Naive thymus-derived CD4-positive, alpha-beta T cell (primary cell): ENCODE measurements around the gene ALOX12B. TPM values are rescaled to one million over a fixed set of nuclear protein-coding genes. Genes with fewer than 3 reads are reported as not detected.

Source experiments
- ATAC-seq: fragments of 150-1000 bp; cut with Tn5 transposase; 2 replicates; pipeline ENCODE4 v1.10.0; 2021; ENCODE audit warnings: mild to moderate bottlenecking, moderate library complexity
- CTCF ChIA-PET: fragments of 350-600 bp; sonication (Branson Sonifier 250); formaldehyde crosslinking; loops from one replicate; lab custom pipeline; 2021; ENCODE audit warnings: antibody characterized with exemption; lab: Charles Lee
- POLR2A ChIA-PET: fragments of 350-600 bp; sonication (Branson Sonifier 250); formaldehyde crosslinking; loops from one replicate; lab custom pipeline; 2021; ENCODE audit warnings: antibody characterized with exemption, inconsistent platforms; lab: Charles Lee
- DNase-seq, 9 donors: peaks; one replicate each; pipeline versions ENCODE4 v3.0.0 to v3.0.0-alpha.2; 2020 to 2022; ENCODE audit warnings: mixed read lengths in 1 of 9
- H3K27ac ChIP-seq: one replicate; pipeline ENCODE4 v1.7.0; 2013; ENCODE audit warnings: mild to moderate bottlenecking, low read depth, low read length, moderate library complexity
- H3K27me3 ChIP-seq, 2 donors: one replicate each; pipeline ENCODE4 v1.7.0; 2013; ENCODE audit warnings: low read length in 2 of 2, mild to moderate bottlenecking in 2 of 2, moderate library complexity in 2 of 2; ENCODE audit not compliant: control insufficient read depth in 2 of 2, insufficient read depth in 2 of 2
- H3K36me3 ChIP-seq, 3 experiments: 1 replicate in 2 of 3; 2 replicates in 1 of 3; pipeline ENCODE4 v1.7.0; 2013; ENCODE audit warnings: low read length in 3 of 3, mild to moderate bottlenecking in 3 of 3, moderate library complexity in 1 of 3; ENCODE audit not compliant: insufficient read depth in 3 of 3, control insufficient read depth in 2 of 3
- H3K4me1 ChIP-seq, 2 donors: one replicate each; pipeline ENCODE4 v1.7.0; 2013; ENCODE audit warnings: low read length in 2 of 2, mild to moderate bottlenecking in 2 of 2, moderate library complexity in 1 of 2; ENCODE audit not compliant: control insufficient read depth in 2 of 2, insufficient read depth in 2 of 2
- H3K4me3 ChIP-seq: 2 replicates; pipeline ENCODE4 v1.7.0; 2013; ENCODE audit warnings: mild to moderate bottlenecking, low read length
- H3K9me3 ChIP-seq, 3 experiments: 1 replicate in 2 of 3; 2 replicates in 1 of 3; pipeline ENCODE4 v1.7.0; 2013; ENCODE audit warnings: low read length in 3 of 3; ENCODE audit not compliant: control insufficient read depth in 2 of 3
- H3K27ac Mint-ChIP-seq, 9 donors: one replicate each; pipeline ENCODE4 v1.8.0; 2020 to 2022; ENCODE audit warnings: mixed read lengths in 9 of 9, mild to moderate bottlenecking in 8 of 9, moderate library complexity in 5 of 9, inconsistent platforms in 2 of 9
- H3K27me3 Mint-ChIP-seq, 5 donors: one replicate each; pipeline ENCODE4 v1.8.0; 2021 to 2022; ENCODE audit warnings: mixed read lengths in 5 of 5, mild to moderate bottlenecking in 1 of 5
- H3K36me3 Mint-ChIP-seq, 5 donors: one replicate each; pipeline ENCODE4 v1.8.0; 2020 to 2022; ENCODE audit warnings: mixed read lengths in 5 of 5, mild to moderate bottlenecking in 3 of 5, inconsistent platforms in 1 of 5
- H3K4me1 Mint-ChIP-seq, 7 donors: one replicate each; pipeline ENCODE4 v1.8.0; 2020 to 2022; ENCODE audit warnings: mixed read lengths in 7 of 7, mild to moderate bottlenecking in 3 of 7, inconsistent platforms in 1 of 7
- H3K4me3 Mint-ChIP-seq, 10 donors: one replicate each; pipeline ENCODE4 v1.8.0; 2020 to 2022; ENCODE audit warnings: mild to moderate bottlenecking in 10 of 10, mixed read lengths in 10 of 10, moderate library complexity in 6 of 10, inconsistent platforms in 2 of 10
- H3K9me3 Mint-ChIP-seq, 11 donors: one replicate each; pipeline ENCODE4 v1.8.0; 2020 to 2022; ENCODE audit warnings: mixed read lengths in 11 of 11, mild to moderate bottlenecking in 4 of 11, inconsistent platforms in 1 of 11, moderate library complexity in 1 of 11
- intact Hi-C, 2 donors: fragments of 100-400 bp; cut with micrococcal nuclease; formaldehyde crosslinking; loops; one replicate each; pipeline ENCODE4 v1.15.1; 2023
- polyA plus RNA-seq, 2 donors: library from polyadenylated mRNA; unstranded; fragments of 300-500 nt; fragmentation: Illumina TruSeq; gene quantifications; one replicate each; pipeline ENCODE4 v1.2.3, GENCODE V29; 2021
- total RNA-seq, 6 experiments: library from RNA in 5 of 6; stranded (reverse) in 5 of 6; gene quantifications; 1 replicate in 5 of 6; 2 replicates in 1 of 6; pipeline ENCODE4 v1.2.3 and lab custom pipeline; 2021 to 2026

The ALOX12B gene
- total and polyA plus RNA-seq, 7 experiments from 2014 or later = 0.44 to 1.1 (median 0.94) TPM

DNA sequence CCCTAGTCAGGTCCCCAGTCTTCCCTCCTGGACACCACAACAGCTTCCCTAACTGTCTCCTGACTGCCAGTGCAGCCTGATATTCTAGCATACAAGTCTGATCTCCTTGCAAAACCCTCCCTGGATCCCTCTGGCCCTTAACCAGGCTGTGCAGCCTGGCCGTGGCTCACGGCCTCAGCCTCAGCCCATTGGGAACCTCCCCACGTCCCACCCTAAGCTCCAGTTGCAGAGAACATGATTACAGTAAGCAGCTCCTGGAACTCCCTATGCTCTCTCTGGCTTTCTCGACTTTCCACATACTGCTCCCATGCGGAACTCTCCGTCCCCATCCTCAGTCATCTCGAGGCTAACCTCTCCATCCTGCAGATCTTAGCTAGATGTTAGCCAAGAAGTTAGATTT lies 13.0 kb downstream of the ALOX12B start:
- H3K9me3 Mint-ChIP-seq = peaks cover 0 to 1% (median 0%) of the 10 kb centered on the region in 11 donors
- Histone ChIP-seq H3K9me3 (no peaks in the 10 kb centered on the region), H3K27me3 (peaks cover 7 to 9% of the 10 kb centered on the region in 2 donors), H3K36me3 (no peaks in the 10 kb centered on the region), H3K4me1 (peaks cover 12 to 28% of the 10 kb centered on the region in 2 donors), H3K27ac (no peak overlapping the region), H3K4me3 (no peak overlapping the region)
- no peak for ATAC-seq
- ChIA-PET POLR2A (interaction anchor here (0.8 to 3.0 kb wide), 6 partner anchors 20 to 172 kb away, joined by 3 to 12 read pairs (median 4); partner anchors contain the start of gene ALOXE3), CTCF (interaction anchor here (0.6 to 11.6 kb wide), 11 partner anchors 10 to 672 kb away, joined by 3 to 122 read pairs (median 4); partner anchors contain the start of gene ALOXE3)
- no peaks in the 10 kb centered on the region for H3K36me3 Mint-ChIP-seq
- peaks cover 7 to 32% (median 30%) of the 10 kb centered on the region in 7 donors for H3K4me1 Mint-ChIP-seq
- H3K4me3 Mint-ChIP-seq = peak overlapping the region in 6 of 10 donors; percentile 10 to 95 (median 88)
- peak overlapping the region in 1 of 9 donors; percentile 73 for H3K27ac Mint-ChIP-seq
- intact Hi-C loops = no loop called here
- peaks cover 20 to 57% (median 29%) of the 10 kb centered on the region in 5 donors for H3K27me3 Mint-ChIP-seq
- DNase-seq = no peak

GRCh38 chr17:8073627-8074484 lies 13.7 kb downstream of the ALOX12B start:
- H3K4me3 ChIP-seq = peak overlapping the region; percentile 49
- CTCF ChIA-PET = interaction anchor here (0.5 to 11.6 kb wide), 14 partner anchors 11 to 672 kb away, joined by 3 to 122 read pairs (median 4); partner anchors contain the start of genes ALOXE3 and TMEM107
- H3K27me3 Mint-ChIP-seq = peaks cover 20 to 61% (median 29%) of the 10 kb centered on the region in 5 donors

GRCh38 chr17:8072729-8073461 lies 14.6 kb downstream of the ALOX12B start:
- peak overlapping the region in 5 of 9 donors; percentile 19 to 63 (median 58) for H3K27ac Mint-ChIP-seq
- Histone ChIP-seq H3K4me1 (peaks cover 4 to 21% of the 10 kb centered on the region in 2 donors), H3K27ac (no peak overlapping the region), H3K36me3 (no peaks in the 10 kb centered on the region), H3K9me3 (no peaks in the 10 kb centered on the region), H3K4me3 (peak overlapping the region; percentile 49), H3K27me3 (peaks cover 7 to 9% of the 10 kb centered on the region in 2 donors)
- H3K27me3 Mint-ChIP-seq = peaks cover 20 to 65% (median 29%) of the 10 kb centered on the region in 5 donors
- POLR2A ChIA-PET = interaction anchor here (1.7 to 3.0 kb wide), 3 partner anchors 38 to 174 kb away, joined by 3 to 12 read pairs (median 6); partner anchors contain the start of gene ALOXE3
- DNase-seq = peak in 7 of 9 donors; percentile 21 to 47 (median 38)
- peaks cover 7 to 28% (median 25%) of the 10 kb centered on the region in 7 donors for H3K4me1 Mint-ChIP-seq
- ATAC-seq = no peak
- H3K4me3 Mint-ChIP-seq = peak overlapping the region; percentile 70 to 95 (median 88)
- CTCF ChIA-PET = interaction anchor here (0.5 to 11.6 kb wide), 8 partner anchors 12 to 668 kb away, joined by 3 to 122 read pairs (median 12); partner anchors contain the start of genes ALOXE3 and TMEM107
- intact Hi-C loops = loop anchor here (1.0 to 2.0 kb wide), 5 partner anchors 8 to 45 kb away; partner anchors contain the start of gene ALOXE3 (in 2 of the 2)
- H3K9me3 Mint-ChIP-seq = peaks cover 0 to 1% (median 0%) of the 10 kb centered on the region in 11 donors
- H3K36me3 Mint-ChIP-seq = no peaks in the 10 kb centered on the region

More at GRCh38 chr17:8073627-8074484, 13.7 kb downstream of the ALOX12B start:
- Histone ChIP-seq H3K27ac (no peak overlapping the region), H3K9me3 (no peaks in the 10 kb centered on the region), H3K36me3 (no peaks in the 10 kb centered on the region), H3K27me3 (peaks cover 7 to 9% of the 10 kb centered on the region in 2 donors), H3K4me1 (peaks cover 7 to 24% of the 10 kb centered on the region in 2 donors)
- ATAC-seq (peak; percentile 91), DNase-seq (peak; percentile 64 to 86 (median 82))
- intact Hi-C loops = loop anchor here (1.0 to 2.0 kb wide), 5 partner anchors 7 to 44 kb away; partner anchors contain the start of gene ALOXE3 (in 2 of the 2)
- H3K4me3 Mint-ChIP-seq = peak overlapping the region; percentile 84 to 95 (median 88)
- H3K9me3 Mint-ChIP-seq = peaks cover 0 to 1% (median 0%) of the 10 kb centered on the region in 11 donors
- H3K36me3 Mint-ChIP-seq = no peaks in the 10 kb centered on the region
- peak overlapping the region in 7 of 9 donors; percentile 28 to 88 (median 53) for H3K27ac Mint-ChIP-seq
- peaks cover 7 to 28% (median 25%) of the 10 kb centered on the region in 7 donors for H3K4me1 Mint-ChIP-seq
- POLR2A ChIA-PET = interaction anchor here (0.8 to 3.0 kb wide), 5 partner anchors 37 to 173 kb away, joined by 3 to 12 read pairs (median 4); partner anchors contain the start of gene ALOXE3

GRCh38 chr17:8072341-8072728 lies 15.2 kb downstream of the ALOX12B start:
- ATAC-seq (no peak), DNase-seq (peak in 1 of 9 donors; percentile 17)
- Mint-ChIP-seq H3K4me3 (peak overlapping the region; percentile 54 to 95 (median 88)), H3K36me3 (no peaks in the 10 kb centered on the region), H3K27me3 (peaks cover 20 to 65% (median 29%) of the 10 kb centered on the region in 5 donors), H3K27ac (peak overlapping the region in 4 of 9 donors; percentile 25 to 63 (median 60)), H3K4me1 (peaks cover 7 to 28% (median 25%) of the 10 kb centered on the region in 7 donors), H3K9me3 (peaks cover 0 to 1% (median 0%) of the 10 kb centered on the region in 11 donors)
- Histone ChIP-seq H3K36me3 (no peaks in the 10 kb centered on the region), H3K27me3 (peaks cover 7 to 9% of the 10 kb centered on the region in 2 donors), H3K4me3 (peak overlapping the region; percentile 49), H3K27ac (no peak overlapping the region), H3K4me1 (peaks cover 4 to 21% of the 10 kb centered on the region in 2 donors), H3K9me3 (no peaks in the 10 kb centered on the region)
- POLR2A ChIA-PET = interaction anchor here (3.0 kb wide), 1 partner anchor 38 kb away, joined by 12 read pairs; no protein-coding TSS in a partner anchor
- CTCF ChIA-PET = interaction anchor here (1.4 to 11.6 kb wide), 3 partner anchors 11 to 50 kb away, joined by 3 to 122 read pairs (median 36); no protein-coding TSS in a partner anchor
- intact Hi-C loops = loop anchor here in 1 of 2 donors (2.0 kb wide), 1 partner anchor 16 kb away; no protein-coding TSS in a partner anchor

DNA sequence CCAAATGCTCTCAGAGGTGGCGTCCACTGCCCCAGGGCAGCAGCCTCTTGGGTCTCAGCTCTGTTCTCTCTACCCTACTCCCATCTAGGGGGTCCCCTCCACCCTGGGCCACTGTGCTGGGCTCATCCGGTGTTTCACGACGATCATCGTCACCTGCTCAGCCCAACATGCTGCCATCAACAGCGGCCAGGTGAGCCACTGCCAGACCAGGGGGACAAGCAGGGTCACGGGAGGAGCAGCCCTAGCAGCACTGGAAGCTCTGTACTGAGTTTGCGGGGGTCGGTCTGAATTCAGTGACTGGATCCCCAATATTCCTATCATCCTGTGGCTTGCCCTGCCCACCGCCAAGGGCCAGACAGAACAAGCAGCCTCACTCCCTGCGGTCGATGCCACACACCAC lies 16.0 kb downstream of the ALOX12B start:
- CTCF ChIA-PET = interaction anchor here (0.6 to 11.6 kb wide), 4 partner anchors 10 to 404 kb away, joined by 3 to 122 read pairs (median 20); no protein-coding TSS in a partner anchor
- DNase-seq = no peak
- H3K4me1 ChIP-seq = peaks cover 4 to 21% of the 10 kb centered on the region in 2 donors

More for the DNA sequence above, 16.0 kb downstream of the ALOX12B start:
- Histone ChIP-seq H3K9me3 (no peaks in the 10 kb centered on the region), H3K4me3 (no peak overlapping the region), H3K27me3 (peaks cover 7 to 9% of the 10 kb centered on the region in 2 donors), H3K27ac (no peak overlapping the region), H3K36me3 (no peaks in the 10 kb centered on the region)
- peaks cover 0 to 1% (median 0%) of the 10 kb centered on the region in 11 donors for H3K9me3 Mint-ChIP-seq
- H3K27ac Mint-ChIP-seq = peak overlapping the region in 1 of 9 donors; percentile 30
- no peak for ATAC-seq
- peaks cover 7 to 28% (median 25%) of the 10 kb centered on the region in 7 donors for H3K4me1 Mint-ChIP-seq
- H3K4me3 Mint-ChIP-seq = peak overlapping the region in 2 of 10 donors; percentile 91 to 95
- intact Hi-C loops = no loop called here
- H3K27me3 Mint-ChIP-seq = peaks cover 20 to 66% (median 29%) of the 10 kb centered on the region in 5 donors
- POLR2A ChIA-PET = interaction anchor here (0.9 kb wide), 1 partner anchor 9 kb away, joined by 4 read pairs; no protein-coding TSS in a partner anchor
- no peaks in the 10 kb centered on the region for H3K36me3 Mint-ChIP-seq
